Measurements from ENCODE around the gene TSHZ3. TPM values are rescaled to one million over a fixed set of nuclear protein-coding genes. Genes with fewer than 3 reads are reported as not detected.

The TSHZ3 gene
- total RNA-seq, 4 donors from 2014 or later, result 3.2 to 65.5 (median 27.9) TPM

- no peak for DNase-seq
- intact Hi-C loops (cut with DNase I; ENCODE audit: low total_unique reads), result no loop called here
- Histone ChIP-seq H3K27ac (no peak overlapping the region), H3K36me3 (no peaks in the 10 kb centered on the region), H3K4me3 (no peak overlapping the region), H3K9me3 (no peaks in the 10 kb centered on the region), H3K4me1 (no peaks in the 10 kb centered on the region), H3K27me3 (no peaks in the 10 kb centered on the region)
- TF ChIP-seq POLR2A (IDR thresholded peaks at IDR 0.05) (no peak), CTCF (IDR thresholded peaks at IDR 0.05) (no peak)
Observed at GRCh38 chr19:31255831-31256592, 93.2 kb downstream of the TSHZ3 start.

- intact Hi-C loops (cut with DNase I; ENCODE audit: low total_unique reads), result no loop called here
- TF ChIP-seq CTCF (IDR thresholded peaks at IDR 0.05) (no peak), POLR2A (IDR thresholded peaks at IDR 0.05) (no peak)
- no peak overlapping the region for H3K27ac ChIP-seq
- H3K4me1 ChIP-seq, result no peaks in the 10 kb centered on the region
- no peaks in the 10 kb centered on the region for H3K9me3 ChIP-seq
- H3K4me3 ChIP-seq, result no peak overlapping the region
- no peak for DNase-seq
- H3K36me3 ChIP-seq, result no peaks in the 10 kb centered on the region
- no peaks in the 10 kb centered on the region for H3K27me3 ChIP-seq
Observed at GRCh38 chr19:31255174-31255799, 93.9 kb downstream of the TSHZ3 start.

GRCh38 chr19:31254611-31255010 lies 94.6 kb downstream of the TSHZ3 start:
- H3K27ac ChIP-seq, result no peak overlapping the region
- no peaks in the 10 kb centered on the region for H3K4me1 ChIP-seq
- H3K4me3 ChIP-seq, result no peak overlapping the region
- intact Hi-C loops (cut with DNase I; ENCODE audit: low total_unique reads), result no loop called here
- TF ChIP-seq POLR2A (IDR thresholded peaks at IDR 0.05) (no peak), CTCF (IDR thresholded peaks at IDR 0.05) (no peak)
- no peak for DNase-seq
- H3K9me3 ChIP-seq, result no peaks in the 10 kb centered on the region
- no peaks in the 10 kb centered on the region for H3K27me3 ChIP-seq
- H3K36me3 ChIP-seq, result no peaks in the 10 kb centered on the region

GRCh38 chr19:31254180-31254551 lies 95.1 kb downstream of the TSHZ3 start:
- H3K36me3 ChIP-seq, result no peaks in the 10 kb centered on the region
- DNase-seq, result peak in 1 of 2 donors; percentile 27
- intact Hi-C loops (cut with DNase I; ENCODE audit: low total_unique reads), result no loop called here
- H3K27ac ChIP-seq, result no peak overlapping the region
- H3K4me1 ChIP-seq, result no peaks in the 10 kb centered on the region
- TF ChIP-seq CTCF (IDR thresholded peaks at IDR 0.05) (no peak), POLR2A (IDR thresholded peaks at IDR 0.05) (no peak)
- H3K9me3 ChIP-seq, result no peaks in the 10 kb centered on the region
- H3K27me3 ChIP-seq, result no peaks in the 10 kb centered on the region
- H3K4me3 ChIP-seq, result no peak overlapping the region

GRCh38 chr19:31253526-31254179 lies 95.6 kb downstream of the TSHZ3 start:
- intact Hi-C loops (cut with DNase I; ENCODE audit: low total_unique reads), result no loop called here
- Histone ChIP-seq H3K4me1 (no peaks in the 10 kb centered on the region), H3K27me3 (no peaks in the 10 kb centered on the region), H3K4me3 (no peak overlapping the region), H3K36me3 (no peaks in the 10 kb centered on the region), H3K27ac (no peak overlapping the region), H3K9me3 (no peaks in the 10 kb centered on the region)
- DNase-seq, result no peak
- no peak for TF ChIP-seq CTCF (IDR thresholded peaks at IDR 0.05)
- no peak for TF ChIP-seq POLR2A (IDR thresholded peaks at IDR 0.05)

Data from uterus (tissue), 4 donors.